HG03039 (cell line): ENCODE data around the gene TRUB1.

ENCODE experiments used
- ATAC-seq: cut with Tn5 transposase; IDR thresholded peaks from one replicate; pipeline ENCODE4 v1.9.1; 2021; ENCODE audit warnings: mild to moderate bottlenecking, moderate library complexity; ENCODE audit not compliant: unreplicated experiment

TRUB1 gene

DNA sequence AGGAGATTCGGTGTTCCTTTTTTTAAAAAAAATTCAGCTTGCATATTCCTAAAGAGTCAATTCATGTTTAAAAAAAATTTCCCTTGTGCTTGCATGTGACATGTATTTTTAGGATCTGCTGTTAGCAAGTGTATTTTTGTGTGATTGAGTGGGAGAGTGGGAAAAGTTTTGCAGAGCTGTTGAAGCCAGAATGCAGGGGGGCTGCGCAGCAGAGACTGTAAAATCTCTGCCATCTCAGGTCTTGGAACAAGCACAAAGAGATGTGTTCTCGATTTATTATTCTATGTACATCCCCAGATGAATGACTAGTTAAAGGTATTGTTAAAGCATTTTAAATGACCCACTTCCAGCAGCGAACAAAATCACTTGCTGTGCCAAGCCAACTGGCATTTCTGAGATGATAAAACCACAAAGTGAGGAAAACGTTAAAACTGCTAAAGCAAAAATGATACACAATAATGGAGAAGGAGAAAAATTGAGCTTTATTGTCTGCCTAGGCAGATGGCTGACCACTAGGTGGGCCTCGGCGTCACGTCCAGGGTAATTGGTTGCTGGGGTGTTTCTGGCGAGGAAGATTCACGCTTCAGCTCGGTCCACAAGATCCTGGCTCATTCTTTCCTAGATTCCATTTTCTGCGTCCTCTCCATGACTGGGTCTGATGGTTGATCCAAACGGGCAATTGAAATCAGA is 88.2 kb downstream of the TRUB1 start:
- no peak for ATAC-seq

DNA sequence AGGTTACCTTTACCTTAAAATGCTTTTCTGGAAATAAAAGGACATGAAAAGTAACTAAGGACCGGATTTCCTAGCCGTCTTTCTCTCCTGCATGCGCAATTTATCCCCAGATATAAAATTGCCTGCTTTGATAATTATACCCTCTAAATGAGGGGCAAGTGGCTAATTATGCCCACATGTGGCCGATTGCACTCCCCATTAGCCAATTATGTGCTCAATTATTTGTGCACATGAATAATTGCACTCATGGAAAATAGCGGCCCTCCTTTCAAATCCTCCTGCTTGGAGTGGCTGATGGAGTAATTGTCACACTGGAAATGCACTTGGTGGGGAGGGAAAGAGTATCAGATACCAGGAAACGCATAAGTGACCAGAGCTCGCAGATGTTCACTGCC is 88.7 kb downstream of the TRUB1 start:
- no peak for ATAC-seq
